ENCODE data around the gene ZCCHC10. TPM values are rescaled to one million over a fixed set of nuclear protein-coding genes. Genes with fewer than 3 reads are reported as not detected.
"Not testable (repeated sequence)": the region's sequence is repeated elsewhere in the genome, so short reads cannot be mapped to it uniquely, and the experiment has no call there.

The ZCCHC10 gene
- 20.1 TPM for total RNA-seq

DNA sequence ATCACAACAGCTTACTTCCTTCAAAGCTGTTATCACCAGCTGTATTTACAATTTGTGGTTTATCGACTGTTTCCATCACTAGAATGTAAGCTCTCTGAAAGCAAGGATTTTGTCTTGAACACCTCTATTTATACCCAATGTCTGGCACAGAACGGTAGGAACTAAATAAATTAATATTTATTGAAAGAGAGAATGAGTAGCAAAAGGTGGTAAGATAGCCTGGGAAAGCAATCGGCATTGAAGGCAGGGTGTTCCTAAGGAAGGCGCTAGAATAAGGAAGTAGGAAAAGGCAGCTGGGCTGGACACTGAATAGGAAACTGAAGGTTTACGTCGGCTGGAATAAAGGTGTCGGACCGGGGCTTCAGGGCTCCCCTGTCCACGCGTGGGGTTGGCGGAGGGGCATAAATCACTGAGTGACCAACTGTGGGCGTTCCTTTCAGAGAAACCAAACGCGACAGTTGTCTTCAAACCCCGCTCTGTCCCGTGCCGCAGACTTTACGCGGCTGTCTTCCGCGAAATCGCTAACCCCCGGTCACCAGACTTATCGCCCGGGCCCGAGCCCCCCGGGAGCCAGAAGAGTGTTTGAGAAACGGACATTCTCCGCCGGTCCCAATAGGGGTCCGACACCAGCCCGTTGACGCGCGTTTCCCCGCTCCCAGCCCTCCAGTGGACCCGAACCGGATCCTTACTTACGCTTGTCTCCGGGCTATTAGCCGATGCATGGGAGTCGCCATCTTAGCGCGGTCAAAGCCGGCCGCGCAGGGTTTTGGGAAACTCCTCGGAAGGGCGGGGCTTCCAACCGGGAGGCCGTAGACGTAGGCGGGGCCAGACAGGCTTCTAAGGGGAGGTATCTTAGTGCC lies at the start of gene ZCCHC10:
TSS of gene ZCCHC10 (minus strand) at position 746 of the 860 bp plus-strand sequence. CDS start at position 734, 12 bp downstream.
- ATAC-seq: peak; percentile 98

DNA sequence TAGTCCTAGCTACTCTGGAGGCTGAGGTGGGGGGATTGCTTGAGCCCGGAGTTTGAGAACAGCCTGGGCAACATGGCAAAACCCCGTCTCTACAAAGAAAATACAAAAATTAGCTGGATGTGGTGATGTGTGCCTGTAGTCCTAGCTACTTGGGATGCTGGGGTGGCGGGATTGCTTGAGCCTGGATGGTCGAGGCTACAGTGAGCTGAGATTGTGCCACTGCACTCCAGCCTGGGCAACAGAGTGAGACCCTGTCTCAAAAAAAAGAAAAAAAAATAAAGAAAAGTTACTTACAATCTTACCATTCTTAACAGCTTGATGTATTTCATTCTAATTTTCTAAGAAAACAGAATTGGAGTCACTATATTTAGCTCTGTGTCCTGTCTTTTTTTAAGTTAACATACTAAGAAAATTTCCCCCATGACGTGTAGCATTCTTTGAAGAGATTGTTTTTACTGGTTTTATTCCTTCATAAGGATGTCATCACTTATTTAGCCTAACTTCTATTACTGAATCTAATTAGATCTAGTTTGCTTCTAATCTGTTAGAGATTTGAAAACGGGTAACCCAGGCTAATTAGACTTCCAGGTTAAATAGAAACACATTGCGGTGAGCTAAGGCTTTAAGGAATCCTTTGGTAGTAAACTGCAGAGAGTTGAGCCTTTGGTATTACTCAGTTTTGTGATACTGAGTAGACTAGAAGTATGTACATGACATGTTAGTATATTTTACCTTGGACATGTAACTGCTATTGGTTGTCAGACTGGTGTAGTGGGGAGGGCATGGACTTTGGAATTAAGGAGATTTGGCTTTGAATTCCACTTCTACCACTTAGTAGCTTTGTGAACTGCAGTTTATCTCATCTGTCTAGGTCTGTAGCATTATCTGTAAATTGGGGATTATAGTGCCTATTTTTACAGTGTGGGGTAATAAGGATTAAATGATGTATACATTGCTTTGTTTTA lies 49.5 kb upstream of the ZCCHC10 start:
- ATAC-seq: no peak

DNA sequence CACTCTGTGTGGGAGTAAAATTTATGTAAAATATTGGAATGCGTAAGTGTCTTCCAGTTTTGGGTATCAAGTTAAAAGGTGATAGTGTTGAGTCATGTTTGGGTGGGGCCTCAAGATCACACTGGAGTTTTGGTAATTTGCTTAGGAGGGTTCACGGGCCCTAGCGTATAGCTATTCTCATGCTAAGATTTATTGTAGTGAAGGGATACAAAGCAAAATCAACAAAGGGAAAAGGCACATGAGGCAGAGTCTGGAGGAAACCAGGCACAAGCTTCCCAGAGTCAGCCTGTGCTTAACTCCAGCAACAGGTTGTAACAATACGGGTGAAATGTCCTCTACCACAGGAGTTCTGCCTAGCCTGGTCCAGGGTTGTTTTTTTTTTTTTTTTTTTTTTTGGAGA lies 45.7 kb upstream of the ZCCHC10 start:
- peak; percentile 77 for ATAC-seq

DNA sequence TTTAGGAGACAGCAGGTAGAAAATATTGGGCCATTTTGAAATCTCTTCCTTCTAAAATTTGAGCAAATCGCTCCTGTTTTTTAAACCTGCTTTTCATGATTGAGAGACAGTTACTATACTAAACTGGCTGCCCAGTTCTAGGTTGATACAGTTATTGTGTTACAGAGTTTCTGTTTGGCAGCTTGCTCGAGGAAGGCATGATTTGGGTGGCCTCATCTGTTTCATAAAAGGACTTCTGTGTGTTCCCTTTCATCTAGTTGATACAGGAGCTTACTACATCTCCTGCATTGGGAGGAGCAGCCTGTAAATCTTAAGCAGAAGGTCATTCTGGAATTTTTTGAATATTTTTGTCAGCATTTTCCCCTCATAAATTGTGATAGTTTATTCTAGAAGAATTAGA lies 39.7 kb upstream of the ZCCHC10 start:
- ATAC-seq: peak; percentile 21

DNA sequence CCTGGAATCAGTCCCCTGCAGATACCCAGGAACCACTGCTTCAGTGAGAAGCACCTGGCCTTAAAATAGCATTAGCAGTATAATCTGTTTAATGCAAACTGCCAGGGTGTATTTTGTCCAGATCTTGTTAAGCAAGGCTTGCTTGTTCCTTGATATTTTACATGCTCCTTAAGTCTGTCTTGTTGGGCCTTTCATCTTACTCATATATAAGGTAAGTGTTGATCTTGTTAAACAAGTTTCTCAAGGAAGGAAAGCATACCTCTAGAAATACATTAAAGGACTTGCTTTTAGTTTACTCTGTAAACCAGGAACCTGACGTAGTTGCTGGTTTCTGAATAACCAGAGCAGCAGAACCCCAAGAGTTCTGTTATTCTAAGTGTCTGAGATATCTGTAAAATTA lies 39.1 kb upstream of the ZCCHC10 start:
- ATAC-seq: peak; percentile 95

DNA sequence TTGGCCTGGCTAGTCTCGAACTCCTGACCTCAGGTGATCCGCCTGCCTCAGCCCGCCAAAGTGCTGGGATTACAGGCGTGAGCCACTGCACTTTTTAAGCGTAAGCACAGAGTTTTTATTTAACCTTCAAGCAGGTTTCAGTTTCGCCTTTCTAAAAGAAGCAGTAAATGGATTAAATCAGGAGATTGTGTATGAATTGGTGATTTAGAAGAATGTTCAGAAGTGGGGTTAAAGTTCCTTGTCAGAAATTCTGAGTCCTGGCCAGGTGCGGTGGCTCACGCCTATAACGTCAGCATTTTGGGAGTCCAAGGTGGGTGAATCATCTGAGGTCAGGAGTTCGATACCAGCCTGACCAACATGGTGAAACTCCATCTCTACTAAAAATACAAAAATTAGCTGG lies 37.6 kb upstream of the ZCCHC10 start:
- ATAC-seq: peak; percentile 47

DNA sequence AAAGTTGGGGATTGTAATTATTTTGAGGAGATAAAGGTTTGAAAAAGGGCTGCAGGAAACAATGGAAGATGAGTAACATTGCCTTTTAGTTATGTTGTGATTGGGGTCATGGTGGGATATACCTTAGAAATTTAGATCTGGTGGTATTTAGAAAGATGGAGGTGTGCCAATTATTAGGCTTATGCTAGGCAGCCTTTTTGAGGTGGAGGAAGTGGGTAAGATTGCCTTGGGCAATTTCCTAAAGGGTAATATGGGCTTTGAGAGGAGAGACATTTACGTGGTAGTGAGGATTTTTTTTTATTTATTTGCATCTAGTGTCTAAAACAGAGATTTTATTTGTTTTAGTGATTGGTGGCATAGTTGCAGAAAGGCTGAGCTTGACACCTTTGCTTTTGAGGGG lies 35.9 kb upstream of the ZCCHC10 start:
- no peak for ATAC-seq

DNA sequence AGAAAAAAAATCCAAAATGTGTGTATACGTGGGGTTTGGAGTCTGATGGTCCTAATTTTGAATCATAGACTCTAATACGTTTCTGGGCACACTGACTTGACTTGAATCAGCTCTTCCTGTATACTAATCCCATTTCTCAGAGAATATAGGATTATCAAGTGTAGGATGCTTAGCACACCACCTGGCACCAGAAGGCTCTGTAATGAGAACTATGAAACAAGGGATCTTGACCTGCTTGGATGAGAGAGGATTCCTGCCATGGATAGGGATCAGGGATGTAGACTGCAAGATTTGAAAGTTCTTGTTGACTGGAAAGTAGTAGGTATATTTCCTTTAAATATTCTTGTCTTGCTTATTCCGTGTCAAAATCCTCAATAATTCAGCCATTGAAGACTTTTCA lies 33.3 kb upstream of the ZCCHC10 start:
- ATAC-seq: no peak

DNA sequence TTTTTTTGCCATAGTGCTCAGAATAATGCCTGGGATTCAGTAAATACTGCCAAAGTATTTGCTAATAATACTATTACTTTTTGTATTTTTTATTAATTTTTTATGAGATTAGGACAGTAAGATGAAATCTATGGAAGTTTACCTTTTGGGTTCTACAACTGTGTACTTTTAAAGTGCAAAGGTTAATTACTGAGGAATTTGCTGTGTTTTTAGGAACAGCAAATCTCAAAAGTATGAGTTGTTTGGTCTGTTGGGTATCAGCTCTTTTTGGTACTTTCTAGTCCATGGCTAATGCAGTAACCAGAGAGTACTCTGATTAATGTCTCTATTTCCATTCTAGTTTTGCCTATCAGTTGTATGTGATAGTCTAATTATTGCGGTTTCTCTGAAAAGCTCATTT lies 30.5 kb upstream of the ZCCHC10 start:
- ATAC-seq: no peak

DNA sequence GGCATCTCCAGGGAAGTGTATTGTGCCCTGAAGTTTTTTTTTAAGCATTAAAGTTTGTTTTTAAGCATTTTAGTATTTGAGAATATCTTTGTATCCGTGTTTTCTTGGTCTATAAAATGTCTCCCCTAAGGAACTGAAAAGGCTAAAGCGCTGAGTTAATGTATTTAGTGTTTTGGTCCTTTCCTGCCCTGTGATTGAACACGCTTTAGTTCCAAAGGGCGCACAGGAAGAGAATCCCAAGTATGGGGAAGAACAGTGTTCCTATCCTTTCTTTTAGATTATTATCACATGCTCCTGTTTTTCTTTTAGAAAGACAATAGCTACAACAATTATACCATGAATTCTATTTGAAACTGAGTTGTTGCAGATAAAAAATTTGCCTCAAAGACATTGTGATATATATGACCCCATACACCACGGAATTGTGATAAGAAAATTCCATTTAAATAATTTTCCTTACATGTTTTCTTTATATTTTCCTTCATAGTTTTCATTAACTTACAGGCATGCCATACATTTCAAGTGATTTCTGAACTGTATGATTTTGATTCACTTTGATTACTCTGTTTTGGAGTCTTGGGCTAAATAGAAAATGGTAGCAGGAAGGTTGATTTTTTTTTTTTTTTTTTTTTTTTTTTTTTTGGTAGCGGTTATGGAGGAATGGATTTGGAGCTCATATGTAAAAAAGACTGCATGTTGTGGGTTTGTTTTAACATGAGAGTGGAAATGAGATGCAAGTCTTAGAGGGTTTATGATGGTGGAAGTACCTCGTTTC lies 28.5 kb upstream of the ZCCHC10 start:
- ATAC-seq: no peak

DNA sequence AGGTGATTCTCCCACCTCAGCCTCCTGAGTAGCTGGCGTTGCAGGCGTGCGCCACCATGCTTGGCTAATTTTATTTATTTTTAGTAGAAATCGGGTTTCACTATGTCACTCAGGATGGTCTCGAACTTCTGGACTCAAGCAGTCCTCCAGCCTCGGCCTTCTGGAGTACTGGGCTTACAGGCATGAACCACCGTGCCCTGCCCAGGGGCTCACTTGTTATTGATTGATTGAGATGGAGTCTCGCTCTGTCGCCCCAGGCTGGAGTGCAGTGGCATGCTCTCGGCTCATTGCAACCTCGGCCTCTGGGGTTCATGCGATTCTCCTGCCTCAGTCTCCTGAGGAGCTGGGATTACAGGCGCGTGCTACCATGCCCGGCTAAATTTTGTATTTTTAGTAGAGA lies 27.1 kb upstream of the ZCCHC10 start:
- ATAC-seq: no peak

DNA sequence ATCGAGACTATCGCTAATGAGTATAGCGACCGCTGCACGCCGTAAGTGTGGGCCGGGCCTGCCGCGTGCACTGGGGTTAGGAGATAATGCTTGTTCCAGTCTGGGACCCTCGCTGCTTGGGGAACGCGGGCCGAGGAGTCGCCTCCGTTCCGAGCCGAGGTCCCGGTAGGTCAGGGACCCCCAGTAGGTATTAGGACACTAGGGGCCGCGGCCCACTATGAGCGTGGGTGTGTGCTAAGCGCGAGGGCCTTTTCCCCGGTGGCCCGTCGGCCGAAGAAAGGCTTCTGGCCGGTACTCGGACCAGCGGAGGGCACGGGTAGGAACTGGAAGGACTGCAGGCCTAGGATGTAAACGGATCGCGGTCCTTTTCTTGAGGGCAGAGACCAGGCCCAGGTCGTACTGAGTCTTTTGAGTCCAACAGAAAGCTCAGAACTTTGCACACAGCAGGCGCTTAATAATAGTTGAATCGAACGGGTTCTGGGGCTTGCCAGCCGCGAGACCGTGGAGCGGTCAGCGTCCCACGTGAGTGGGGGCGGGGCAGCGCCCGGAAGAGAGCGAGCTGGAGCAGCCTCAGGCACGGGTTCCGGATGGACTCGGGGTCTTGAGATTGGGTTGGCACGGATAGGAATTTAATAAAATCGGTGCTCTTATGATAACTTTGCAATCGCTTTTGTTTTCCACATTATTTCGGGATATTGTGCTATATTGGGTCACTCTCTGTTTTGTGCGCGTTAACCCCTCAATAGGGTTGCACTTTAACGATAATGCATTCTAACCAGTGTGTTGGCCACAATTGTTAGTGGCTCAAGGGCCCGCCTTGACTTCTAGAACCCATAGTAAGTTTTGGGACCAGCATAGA lies 26.2 kb upstream of the ZCCHC10 start:
- peak; percentile 68 for ATAC-seq

DNA sequence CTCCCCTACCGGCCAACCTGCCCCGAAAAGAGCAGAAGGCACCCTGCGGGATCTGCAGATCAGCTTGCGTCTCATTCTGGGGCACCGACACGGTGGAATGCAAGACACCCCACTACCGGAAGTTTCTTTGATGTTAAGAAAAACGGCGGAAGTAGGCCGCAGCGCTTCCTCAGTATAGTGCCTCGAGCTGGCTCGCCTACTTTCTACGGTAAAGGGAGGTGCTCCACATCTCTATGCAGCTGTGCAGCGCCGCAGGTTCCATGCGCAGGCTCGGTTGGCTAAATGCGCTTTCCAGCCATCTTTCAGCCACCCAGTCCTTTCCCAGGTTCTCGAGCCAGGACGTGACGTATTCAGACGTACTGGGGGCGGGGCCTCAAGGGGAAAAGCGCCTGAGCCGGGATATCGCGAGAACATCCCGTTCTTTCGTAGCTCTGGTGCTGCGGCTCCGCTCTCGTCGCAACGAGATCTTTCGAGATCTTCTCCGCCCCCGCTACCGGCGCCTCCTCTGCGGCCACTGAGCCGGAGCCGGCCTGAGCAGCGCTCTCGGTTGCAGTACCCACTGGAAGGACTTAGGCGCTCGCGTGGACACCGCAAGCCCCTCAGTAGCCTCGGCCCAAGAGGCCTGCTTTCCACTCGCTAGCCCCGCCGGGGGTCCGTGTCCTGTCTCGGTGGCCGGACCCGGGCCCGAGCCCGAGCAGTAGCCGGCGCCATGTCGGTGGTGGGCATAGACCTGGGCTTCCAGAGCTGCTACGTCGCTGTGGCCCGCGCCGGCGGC lies 25.4 kb upstream of the ZCCHC10 start, which contains the start of gene HSPA4:
TSS of gene HSPA4 (plus strand) at position 472 of the 775 bp plus-strand sequence. CDS start at position 710, 238 bp downstream.
- peak; percentile 94 for ATAC-seq

DNA sequence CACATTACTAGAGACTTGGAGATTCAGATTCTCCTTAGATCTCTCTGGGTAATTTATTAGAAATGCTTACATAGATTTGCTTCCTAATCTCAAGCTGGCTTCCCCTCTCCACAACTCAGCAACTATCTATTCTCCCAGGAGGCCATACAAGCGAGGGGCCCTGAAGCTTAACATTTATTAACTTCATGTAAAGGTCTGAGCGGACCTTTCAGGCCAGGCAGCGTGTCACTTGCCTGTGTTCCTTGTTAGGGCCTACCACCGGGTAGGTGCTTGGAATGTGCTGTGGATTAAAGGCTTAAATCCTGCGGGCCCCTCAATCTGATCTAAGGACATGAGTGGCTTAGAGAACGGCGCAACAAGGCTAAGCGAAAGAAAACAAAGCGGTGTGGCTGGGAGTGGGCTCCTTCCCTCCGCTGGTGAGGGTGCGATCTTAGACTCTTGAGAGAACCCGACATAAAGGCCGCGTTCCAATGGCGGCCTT lies 24.8 kb upstream of the ZCCHC10 start:
- peak; percentile 3 for ATAC-seq

DNA sequence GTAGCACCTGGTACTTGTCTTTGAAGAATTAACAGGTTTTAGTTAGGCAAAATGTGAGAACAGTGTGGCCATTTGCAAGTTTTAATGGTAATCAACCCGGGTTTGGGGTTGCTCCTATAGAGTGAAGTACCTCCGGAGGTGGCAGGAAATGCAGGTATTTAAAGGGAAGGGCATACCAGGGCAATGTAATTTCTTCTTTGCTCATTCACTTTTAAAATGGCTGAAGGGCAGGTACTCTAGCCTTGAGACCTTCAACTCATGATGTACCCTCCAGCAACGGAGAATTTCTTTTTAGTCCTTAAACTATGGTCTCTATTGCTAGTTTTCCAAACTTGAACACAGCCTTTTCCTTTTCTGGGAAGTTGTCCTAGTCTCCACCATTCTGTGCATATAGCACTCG lies 24.2 kb upstream of the ZCCHC10 start:
- no peak for ATAC-seq

DNA sequence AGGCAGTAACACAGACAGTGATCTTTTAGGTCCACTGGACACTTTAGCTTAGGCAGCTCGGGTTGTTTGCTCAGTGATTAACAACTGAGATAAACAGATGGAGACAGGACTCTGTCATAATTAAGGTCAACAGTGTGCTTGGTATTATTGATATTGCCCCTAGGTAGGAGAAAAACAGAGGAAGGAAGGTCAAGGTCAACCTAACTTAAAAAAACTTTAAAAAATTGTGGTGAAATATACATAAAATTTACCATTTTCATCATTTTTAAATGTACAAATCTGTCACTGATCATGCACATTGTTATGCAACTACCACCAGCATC lies 23.3 kb upstream of the ZCCHC10 start:
- ATAC-seq: no peak

DNA sequence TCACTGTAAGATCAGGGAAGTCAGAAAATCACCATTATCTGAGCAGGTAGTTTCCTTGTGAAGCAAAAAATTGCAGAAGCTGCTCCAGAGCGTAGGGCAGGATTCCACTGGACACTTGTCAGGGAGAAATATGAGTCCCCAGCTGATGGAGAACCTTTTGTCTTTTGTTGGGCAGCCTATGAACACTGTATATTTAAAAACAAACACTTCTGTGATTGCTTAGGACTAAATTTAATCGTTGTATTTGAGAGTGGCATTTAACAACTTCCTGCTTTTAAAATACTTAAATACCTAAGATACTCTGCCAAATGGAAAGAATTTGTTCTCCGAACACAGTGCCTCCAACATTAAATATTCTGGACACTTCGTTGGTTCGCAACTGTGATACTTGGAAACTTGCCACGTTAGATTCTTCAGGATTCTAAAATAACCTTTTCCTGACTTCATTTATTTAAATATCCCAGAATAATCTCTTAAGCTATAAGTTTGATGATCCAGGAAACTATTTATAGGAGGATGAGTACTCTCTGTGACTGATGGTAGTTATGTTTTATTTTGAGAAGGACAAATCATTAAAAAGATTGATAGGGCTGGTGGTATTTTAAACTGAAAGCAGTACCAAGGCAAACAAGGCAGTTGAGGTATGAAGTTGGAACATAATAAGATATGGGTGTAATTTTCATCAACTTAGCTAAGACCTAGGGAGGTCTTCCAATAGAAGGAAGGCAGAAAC lies 22.8 kb upstream of the ZCCHC10 start:
- no peak for ATAC-seq

DNA sequence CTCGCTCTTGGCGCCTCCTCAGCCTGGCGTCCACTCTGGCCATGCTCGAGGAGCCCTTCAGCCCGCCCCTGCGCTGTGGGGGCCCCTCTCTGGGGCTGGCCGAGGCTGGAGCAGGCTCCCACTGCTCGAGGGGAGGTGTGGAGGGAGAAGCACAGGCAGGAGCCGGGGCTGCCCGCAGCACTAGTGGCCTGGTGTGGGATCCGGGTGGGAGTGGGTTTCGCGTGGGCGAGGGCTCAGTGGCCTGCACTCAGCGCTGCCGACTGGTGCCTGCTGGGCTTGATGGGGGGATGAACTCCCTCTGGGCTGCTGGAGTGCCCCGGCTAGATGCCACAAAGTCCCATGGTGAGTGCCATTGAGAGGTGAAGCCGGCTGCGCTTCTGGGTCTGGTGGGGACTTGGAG lies 21.1 kb upstream of the ZCCHC10 start:
- ATAC-seq: no peak

DNA sequence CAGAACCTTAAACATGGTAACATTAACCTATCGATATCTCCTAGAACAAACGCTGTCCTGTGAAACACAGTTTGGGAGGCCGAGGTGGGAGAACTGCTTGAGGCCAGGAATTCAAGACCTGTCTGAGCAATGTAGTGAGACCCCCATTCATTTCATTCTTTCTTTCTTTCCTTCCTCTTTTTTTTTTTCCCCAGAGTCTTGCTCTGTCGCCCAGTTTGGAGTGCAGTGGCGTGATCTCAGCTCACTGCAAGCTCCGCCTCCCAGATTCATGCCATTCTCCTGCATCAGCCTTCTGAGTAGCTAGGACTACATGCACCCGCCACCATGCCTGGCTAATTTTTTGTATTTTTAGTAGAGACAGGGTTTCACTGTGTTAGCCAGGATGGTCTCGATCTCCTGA lies 20.2 kb upstream of the ZCCHC10 start:
- ATAC-seq: not testable (repeated sequence)

DNA sequence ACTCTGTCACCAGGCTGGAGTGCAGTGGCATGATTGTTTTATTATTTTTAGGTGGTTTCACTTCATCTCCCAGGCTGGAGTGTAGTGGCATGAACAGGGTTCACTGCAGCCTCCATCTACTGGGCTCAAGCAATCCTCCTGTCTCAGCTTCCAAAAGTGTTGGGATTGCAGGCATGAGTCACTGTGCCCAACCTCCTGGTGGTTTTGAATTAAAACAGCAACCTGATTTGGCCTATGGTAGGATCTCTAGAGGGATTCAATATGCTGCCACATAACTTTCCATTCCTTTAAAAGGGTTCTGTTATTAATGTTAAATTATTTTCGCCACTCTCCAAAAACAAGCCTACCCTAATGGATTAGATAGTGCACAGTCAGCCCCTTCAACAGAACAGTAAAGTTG lies 15.6 kb upstream of the ZCCHC10 start:
- peak; percentile 42 for ATAC-seq

All from esophagus mucosa (tissue), 1 donor.